HG03565 (cell line): ENCODE data around the gene PGP.

ENCODE experiments used
- ATAC-seq: cut with Tn5 transposase; IDR thresholded peaks from one replicate; pipeline ENCODE4 v1.9.1; 2021; ENCODE audit warnings: mild to moderate bottlenecking, moderate library complexity; ENCODE audit not compliant: unreplicated experiment

Gene PGP

DNA sequence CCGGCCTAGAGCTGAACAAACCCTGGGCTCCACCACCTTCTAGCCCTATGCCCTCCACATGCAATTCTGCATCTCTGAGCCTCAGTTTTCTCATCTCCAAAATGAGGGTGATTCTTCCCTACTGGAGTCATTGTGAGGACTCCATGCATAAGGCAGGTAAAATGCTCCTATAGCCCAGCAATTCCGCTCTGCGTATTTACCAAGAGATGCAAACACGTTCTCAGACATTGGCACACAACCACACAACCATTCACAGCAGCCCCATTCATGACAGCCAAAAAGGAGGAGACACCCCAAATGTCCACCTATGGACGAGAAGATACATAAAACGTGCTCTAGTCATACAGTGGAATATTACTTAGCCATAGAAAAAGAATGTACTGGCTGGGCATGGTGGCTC lies 14.3 kb downstream of the PGP start:
- no peak for ATAC-seq

DNA sequence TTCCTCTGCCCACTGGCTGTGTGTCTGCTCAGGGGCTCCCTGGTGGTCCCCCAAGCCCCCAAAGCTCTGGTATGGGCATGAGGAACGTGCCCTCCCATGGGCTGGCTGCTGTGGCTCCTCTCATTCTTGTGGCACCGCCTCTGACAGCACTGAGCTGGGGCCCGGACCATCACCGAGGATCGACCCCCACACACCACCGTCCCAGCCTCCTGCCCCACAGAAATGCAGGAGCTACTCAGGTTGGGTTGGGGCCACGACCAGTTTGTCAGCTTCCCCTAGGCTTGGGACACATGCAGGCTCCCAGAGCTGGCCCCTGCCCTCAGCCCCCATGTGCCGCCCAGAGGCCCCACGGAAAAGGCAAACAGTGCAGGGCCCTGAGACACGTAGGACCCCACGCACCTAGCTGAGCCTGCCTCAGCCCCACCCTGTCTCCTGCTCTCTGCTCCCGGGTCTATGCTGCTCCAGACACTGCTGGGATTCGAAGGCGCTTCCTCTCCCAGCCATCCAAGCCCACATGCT lies 15.0 kb downstream of the PGP start:
- ATAC-seq: no peak

GRCh38 chr16:2199095-2199494 lies 15.5 kb downstream of the PGP start:
- no peak for ATAC-seq

DNA sequence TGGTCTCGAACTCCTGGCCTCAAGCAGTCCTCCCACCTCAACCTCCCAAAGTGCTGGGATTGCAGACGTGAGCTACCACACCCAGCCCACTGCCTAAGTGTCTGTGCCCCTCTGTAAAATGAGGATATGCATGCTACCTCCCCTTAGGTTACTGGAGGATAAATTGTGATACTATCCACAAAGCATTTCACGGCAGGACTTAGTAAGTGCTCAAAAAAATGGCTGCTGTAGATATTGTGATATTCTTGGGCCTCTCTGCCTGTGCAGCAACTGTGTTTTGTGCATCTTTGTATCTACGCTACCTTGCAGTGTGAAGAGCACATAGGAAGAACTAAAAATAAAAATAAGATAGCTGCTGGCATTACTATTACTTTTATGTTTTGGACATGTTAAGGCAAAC lies 16.4 kb downstream of the PGP start:
- ATAC-seq: no peak

- no peak for ATAC-seq
Observed at GRCh38 chr16:2197765-2198164, 16.9 kb downstream of the PGP start.

DNA sequence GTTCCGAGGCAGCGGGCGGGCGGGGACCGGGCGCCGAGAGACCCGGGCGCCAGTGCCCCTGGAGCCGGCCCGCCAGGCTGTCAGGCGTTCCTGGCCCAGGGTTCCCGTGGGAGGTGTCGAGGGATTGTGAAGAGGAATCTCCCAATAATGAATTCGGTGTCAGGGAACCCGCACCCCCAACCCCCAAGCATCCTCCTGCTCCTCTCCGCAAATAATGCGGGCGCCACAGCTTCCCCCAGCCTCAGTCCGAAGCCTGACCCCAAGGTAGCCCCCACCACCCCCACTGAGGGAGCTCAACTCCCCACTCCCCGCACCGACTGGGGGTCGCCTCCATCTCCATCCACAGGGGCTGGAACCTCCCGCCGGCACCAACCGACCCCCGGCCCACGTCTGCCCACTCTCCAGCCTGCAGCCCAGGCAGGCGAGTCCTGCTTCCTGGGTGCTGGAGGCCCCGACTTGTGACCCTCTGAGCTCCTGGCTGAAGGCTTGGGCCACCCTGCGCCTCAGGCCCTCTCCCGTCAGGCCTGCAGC lies 17.6 kb downstream of the PGP start:
- ATAC-seq: no peak

GRCh38 chr16:2196162-2196980 lies 18.3 kb downstream of the PGP start, which contains the start of gene CASKIN1:
Gene CASKIN1 (minus strand): TSS chr16:2196605. CDS start chr16:2196432, 173 bp downstream.
- ATAC-seq: no peak

GRCh38 chr16:2195322-2196161 lies 19.1 kb downstream of the PGP start:
- ATAC-seq: no peak

GRCh38 chr16:2194852-2195321 lies 19.8 kb downstream of the PGP start:
- no peak for ATAC-seq

DNA sequence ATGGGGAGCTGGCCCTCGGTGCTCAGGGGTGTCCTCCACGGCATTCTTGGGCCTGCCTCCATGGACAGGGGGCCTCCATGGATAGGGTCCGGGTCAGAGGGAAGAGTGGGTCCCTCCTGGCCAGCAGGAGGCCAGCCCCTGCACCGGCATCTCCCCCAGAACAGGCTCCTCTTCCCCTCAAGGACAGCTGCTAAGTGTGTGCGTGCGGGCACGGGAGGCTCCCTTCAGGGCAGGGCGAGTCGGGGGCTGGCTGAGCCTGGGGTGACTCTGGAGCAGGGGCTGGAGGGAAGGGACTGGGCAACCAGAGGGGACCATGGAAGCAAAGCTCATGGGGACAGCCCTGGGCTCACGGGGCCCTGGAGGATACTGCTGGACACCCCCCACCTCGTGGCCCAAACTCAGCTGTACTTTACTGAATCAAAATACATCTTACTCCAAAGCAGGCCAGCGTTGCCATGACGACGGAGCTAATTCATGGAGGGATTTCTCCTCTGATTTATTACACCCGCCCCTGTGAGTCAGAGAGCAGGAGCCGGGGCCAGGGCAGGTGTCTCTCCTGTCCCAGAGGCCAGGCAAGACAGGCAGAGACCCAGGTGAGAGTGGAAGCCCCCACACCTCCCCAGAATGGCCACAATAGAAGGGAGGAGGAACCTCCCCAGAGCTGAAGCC lies 20.3 kb downstream of the PGP start:
- ATAC-seq: no peak

DNA sequence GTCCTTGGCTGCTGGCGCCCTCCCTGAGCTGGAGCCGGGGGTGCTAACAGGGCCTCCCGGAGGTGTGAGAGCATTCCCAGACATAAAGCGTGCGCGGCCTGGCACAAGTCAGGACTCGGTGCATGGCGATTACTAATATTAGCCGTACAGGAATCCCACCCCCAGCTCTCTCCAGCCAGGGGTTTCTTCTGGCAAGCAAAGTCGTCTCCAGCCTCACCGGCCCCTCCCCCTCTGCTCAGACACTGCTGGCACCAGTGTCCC lies 23.3 kb downstream of the PGP start:
- no peak for ATAC-seq

GRCh38 chr16:2190659-2191445 lies 23.8 kb downstream of the PGP start:
- ATAC-seq: no peak

DNA sequence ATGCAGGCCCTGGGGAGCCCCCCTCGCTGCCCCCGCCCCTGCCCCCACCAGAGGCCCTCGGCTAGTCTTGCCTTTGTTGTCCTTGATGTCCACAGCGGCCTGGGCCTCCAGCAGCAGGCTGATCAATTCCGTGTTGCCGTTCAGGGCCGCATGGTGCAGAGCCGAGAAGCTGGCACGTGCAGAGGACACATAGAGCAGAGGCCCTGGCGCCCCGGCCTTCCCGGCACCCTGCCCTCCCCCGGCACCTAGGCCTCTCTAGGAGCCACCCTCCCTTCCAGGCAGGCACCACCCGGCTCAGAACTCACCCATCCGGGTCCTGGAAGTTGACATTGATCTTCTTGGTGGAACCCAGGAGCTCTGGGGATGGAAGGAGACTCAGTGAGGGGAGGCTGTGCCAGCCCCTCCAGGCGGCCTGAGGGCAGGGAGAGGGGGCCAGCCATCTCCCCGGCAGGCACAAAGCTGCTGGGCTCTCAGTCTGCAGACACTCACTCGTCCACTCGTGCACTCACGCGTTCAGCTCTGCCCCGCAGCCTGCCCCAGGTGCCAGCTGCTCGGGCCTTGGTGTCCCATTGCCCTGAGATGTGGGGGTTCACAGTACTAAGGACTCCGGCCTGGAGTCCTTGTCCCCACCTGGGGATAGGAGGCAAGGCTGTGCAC lies 24.5 kb downstream of the PGP start:
- no peak for ATAC-seq

DNA sequence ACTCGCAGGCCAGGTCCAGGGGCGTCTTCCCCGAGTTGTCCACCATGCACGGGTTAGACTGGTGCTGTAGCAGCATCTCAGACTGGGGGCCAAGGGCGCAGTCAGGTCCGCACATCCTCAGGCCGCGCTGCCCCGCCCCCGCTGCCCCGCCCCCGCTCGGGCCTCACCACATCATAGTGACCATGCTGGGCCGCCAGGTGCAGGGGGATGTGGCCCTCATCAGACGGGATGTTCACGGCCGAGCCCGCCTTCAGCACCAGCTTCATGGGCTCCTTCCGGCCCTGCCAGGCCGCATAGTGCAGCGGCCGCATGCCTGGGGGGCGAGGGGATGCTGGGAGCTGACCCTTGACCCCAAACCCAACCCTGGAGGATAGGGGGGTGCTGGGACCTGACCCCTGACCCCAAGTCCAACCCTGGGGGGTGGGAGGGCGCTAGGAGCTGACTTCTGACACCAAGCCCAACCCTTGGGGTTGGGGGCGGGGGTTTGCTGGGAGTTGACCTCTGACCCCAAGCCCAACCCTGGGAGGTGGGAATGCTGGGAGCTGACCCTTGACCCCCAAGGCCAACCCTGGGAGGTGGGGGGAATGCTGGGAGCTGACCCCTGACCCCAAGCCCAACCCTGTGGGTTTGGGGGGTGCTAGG lies 25.3 kb downstream of the PGP start:
- no peak for ATAC-seq

DNA sequence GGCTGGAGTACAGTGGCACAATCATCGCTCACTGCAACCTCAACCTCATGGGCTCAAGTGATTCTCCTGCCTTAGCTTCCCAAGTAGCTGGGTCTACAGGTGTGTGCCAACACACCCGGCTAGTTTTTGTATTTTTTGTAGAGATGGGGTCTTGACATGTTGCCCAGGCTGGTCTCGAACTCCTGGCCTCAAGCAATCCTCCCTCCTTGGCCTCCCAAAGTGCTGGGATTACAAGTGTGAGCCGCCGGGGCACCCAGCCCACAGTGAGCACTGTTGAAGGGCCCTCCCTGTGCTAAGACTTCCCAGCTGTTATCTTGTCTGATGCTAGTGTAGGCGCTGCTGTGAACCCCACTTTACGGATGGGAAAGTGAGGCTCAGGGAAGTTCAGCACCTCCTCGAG lies 26.2 kb downstream of the PGP start:
- ATAC-seq: no peak

DNA sequence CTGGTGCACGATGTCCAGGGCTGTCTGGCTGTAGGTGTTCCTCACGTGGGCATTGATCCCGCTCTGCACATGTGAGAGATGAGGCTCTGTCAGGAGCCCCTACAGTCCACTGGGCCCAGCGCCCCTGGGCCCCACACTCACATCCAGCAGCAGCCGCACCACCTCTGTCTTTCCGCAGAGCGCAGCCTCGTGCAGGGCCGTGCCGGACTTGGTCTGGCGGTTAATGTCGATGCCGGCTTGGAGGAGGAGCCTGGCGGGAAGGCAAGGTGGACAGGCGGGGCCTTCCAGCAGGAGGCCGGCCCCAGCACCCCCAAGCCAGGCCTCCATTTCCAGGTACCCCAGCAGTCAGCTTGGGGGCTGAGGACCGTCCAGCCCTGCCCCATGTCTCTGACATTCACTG lies 27.4 kb downstream of the PGP start:
- no peak for ATAC-seq

GRCh38 chr16:2186505-2186904 lies 28.1 kb downstream of the PGP start:
- ATAC-seq: no peak

DNA sequence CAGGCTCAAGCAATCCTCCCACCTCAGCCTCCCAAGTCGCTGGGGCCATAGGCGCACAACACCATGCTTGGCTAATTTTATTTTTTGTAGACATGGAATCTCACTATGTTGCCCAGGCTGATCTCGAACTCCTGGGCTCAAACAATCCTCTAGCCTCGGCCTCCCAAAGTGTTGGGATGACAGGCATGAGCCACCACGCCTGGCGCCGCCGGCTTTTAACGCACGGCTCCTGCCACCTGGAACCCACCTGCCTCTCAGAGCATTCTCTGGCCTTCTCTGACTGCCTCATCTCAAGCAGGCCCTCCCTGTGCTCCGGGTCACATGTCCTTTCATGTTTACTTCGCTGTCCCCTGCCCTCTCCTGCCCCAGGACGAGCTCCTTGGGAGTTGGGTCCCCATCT lies 28.6 kb downstream of the PGP start:
- no peak for ATAC-seq

DNA sequence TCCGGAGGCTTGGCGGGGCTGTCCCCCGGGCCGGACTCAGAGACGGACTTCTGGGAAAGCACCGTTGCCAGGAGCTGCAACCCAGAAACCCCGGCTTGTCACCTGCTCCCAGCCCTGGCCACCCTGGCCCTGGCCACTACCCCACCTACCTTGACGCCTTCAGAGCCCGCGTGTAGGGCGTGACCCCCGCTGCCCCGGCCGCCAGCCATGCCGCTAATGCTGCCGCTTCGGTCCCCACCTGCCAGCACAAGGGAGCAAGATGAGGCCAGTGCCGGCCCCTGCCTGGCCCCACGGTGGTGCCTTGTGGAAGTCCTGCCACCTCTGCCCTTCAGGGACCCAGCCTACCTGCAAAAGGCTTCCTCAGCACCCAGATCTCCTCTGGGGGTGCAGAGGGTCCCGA lies 29.7 kb downstream of the PGP start:
- ATAC-seq: no peak
